ENCODE data around the gene KLHDC7A.

Gene KLHDC7A

DNA sequence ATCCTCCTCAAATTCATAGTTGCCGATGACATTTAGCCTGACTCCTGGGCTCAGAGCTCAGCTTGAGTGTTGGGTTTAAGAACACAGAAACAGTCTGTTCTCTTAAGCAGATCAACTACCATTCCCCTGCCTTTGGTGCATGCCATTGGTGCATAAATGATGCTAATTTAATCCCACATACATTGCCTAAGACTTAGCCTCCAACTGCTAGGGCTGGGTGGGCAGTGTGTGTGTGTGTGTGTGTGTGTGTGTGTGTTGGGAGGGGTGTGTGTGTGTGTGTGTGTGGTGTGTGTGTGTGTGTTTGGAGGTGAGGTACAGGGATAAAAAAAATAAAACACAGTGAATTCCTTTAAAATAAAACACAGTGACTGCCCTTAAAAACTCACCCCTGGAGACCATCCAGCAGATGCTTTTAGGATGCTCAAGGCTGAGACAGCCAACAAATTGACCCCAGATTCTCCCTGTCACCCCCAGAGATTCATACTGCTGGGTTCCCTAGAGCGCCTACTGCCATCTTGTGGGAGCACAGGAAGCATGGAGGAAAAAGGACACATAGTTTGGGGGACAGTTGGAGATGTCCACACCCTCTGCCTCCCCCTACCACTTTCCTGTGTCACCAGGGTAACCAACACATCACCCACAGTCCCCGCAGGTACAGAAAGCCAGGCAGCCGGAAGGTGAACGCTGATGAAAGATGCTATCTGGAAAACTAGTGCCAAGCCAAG, 30.6 kb downstream of the KLHDC7A start:
- no peak for FAIRE-seq

GRCh38 chr1:18511874-18512150, 31.1 kb downstream of the KLHDC7A start:
- no peak for FAIRE-seq

DNA sequence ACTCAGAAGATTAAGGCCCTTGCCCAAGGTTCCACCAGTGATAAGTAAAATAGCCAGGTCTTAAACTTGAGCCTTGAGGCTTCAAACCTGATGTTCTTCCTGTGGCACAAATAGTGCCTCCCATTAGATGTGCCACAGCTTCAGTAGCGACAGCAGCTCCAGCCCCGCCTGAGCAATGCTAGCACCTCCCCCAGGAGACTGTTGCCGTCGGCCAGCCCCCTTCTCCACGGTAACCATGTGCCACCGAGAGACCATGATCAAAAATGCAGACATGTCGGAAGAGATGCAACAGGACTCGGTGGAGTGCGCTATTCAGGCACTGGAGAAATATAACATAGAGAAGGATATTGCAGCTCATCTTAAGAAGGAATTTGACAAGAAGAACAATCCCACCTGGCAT, 32.2 kb downstream of the KLHDC7A start:
- FAIRE-seq = no peak

- no peak for FAIRE-seq
Observed at GRCh38 chr1:18513995-18514394, 33.3 kb downstream of the KLHDC7A start.

GRCh38 chr1:18515120-18515667, 34.5 kb downstream of the KLHDC7A start:
- FAIRE-seq = no peak

GRCh38 chr1:18516473-18516872, 35.7 kb downstream of the KLHDC7A start:
- no peak for FAIRE-seq

GRCh38 chr1:18526436-18527275, 45.9 kb downstream of the KLHDC7A start:
- FAIRE-seq = no peak

DNA sequence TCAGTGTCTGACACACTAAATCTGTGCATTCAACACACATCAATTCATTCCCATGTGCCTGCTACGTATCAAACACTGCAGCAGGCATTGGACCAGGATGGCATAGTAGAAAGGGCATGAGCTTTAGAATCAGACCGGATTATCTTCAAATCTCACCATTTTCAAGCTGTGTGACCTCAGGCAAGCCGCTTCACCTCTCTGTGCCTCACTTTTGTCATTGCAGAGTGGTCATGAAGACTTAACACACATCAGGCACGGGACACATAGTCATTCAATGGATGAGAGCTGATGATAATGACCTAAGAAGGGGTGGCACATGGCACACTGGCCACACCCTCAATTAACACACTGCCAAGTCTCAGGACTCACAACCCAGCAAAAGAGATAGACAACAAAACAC, 46.8 kb downstream of the KLHDC7A start:
- FAIRE-seq = no peak

GRCh38 chr1:18527921-18528320, 47.2 kb downstream of the KLHDC7A start:
- FAIRE-seq = no peak

- FAIRE-seq = no peak
Observed at GRCh38 chr1:18528616-18529015, 47.9 kb downstream of the KLHDC7A start.

DNA sequence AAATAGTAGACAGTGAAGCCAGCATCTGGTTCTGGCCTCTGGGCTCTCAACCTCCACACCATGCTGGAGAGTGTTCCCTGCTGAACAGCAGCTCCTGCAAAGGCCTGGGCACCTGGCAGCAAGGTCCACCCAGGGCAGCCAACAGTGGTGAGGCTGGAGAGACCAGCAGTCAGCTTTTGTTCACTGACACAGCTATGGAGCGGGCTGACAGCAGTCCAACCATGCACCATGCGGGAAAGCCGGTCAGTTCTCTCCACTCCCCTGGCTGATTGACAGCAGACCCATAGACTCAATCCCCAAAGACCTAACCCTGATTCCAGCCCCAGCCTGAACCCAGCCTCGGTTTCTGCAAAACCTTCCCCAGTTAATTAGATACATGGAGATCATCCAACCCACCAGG, 49.0 kb downstream of the KLHDC7A start:
- FAIRE-seq = no peak

GRCh38 chr1:18530587-18531502, 50.1 kb downstream of the KLHDC7A start:
- FAIRE-seq = no peak

DNA sequence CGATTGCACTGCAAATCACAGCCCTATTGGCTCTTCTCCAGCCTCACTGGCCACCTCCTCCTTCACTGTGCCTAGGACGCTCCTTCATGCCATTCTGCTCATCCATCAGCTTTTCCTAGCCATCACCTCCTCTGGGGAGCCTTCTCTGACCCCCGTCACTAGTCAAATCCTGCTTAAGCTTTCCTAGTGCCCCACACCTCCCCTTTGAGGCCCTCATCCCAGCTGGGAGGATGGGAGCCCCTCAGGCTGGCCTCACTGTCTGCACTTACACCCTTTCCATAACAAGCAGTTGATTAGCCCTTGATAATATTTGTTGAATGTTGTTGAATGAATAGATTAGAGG, 50.7 kb downstream of the KLHDC7A start:
- no peak for FAIRE-seq

- no peak for FAIRE-seq
Observed at GRCh38 chr1:18532390-18533170, 51.9 kb downstream of the KLHDC7A start.

- no peak for FAIRE-seq
Observed at GRCh38 chr1:18533259-18533658, 52.5 kb downstream of the KLHDC7A start.

DNA sequence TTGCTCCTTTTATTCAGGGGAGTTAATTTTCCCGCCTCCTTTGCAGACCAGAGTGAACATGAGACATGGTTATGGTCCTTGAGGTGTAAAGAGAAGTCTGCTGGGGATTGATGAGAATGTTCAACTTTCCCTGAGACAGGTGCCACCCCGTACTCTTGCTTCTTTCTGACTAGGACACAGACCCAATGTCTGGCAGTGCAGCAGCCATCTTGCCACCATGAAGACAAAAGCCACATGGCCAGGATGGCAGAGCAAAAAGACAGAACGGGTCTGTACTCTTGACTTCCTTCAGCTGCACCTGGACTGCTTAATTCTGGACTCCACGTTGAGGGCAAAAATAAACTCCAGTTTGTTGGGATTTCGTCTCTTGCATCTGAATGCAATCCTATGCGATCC, 54.1 kb downstream of the KLHDC7A start:
- no peak for FAIRE-seq

All from G401.6 (cell line).